Mammary epithelial cell (primary cell): Measurements from ENCODE around the gene AMZ1.

Source experiments
- EZH2 ChIP-seq: IDR thresholded peaks from 2 replicates; pipeline ENCODE4 v1.6.1; 2012; ENCODE audit warnings: low read length, inconsistent platforms, borderline replicate concordance
- TF ChIP-seq, protein P1 (sequence below), 2 donors: IDR thresholded peaks in 1 of 2; conservative IDR thresholded peaks in 1 of 2; 2 replicates each; pipeline ENCODE4 v1.5.1; 2011 to 2012; ENCODE audit warnings: inconsistent platforms in 2 of 2, low read length in 2 of 2, mild to moderate bottlenecking in 2 of 2, control low read depth in 1 of 2, low read depth in 1 of 2; ENCODE audit not compliant: insufficient read depth in 1 of 2; ENCODE audit errors: extremely low read depth in 1 of 2

DNA sequence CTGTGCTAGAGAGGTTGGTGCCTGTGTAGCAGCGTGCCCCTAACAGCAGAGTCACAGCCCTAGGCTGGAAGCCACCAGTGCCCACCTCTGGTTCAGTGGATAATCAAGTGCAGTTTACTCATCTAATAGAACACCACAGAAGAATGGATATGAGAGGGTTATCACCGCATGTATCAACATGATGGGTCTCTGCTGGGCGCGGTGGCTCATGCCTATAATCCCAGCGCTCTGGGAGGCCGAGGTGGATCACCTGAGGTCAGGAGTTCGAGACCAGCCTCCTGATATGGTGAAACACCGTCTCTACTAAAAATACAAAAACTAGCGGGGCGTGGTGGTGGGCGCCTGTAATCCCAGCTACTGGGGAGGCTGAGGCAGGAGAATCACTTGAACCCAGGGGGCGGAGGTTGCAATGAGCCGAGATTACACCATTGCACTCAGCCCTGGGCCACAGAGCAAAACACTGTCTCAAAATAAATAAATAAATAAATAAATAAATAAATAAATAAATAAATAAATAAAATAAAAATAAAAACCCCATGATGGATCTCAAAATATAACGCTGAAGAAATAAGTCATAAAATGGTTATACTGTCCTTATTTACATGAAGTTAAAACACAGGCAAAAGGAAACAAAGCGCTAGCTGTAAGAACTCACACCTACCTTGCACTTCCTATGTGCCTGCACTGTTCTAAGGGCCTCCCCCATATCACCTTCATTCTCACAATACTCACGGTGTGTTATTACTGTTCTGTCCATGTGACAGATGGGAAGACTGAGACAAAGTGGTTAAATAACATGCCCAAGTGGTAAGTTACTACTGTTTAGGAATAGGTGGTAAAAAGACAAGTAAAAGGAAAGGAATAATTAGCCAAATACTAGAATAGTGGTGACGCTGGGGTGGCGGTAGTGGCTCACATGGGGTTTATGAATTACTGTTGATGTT is 70.9 kb downstream of the AMZ1 start:
- TF ChIP-seq, protein P1, sequence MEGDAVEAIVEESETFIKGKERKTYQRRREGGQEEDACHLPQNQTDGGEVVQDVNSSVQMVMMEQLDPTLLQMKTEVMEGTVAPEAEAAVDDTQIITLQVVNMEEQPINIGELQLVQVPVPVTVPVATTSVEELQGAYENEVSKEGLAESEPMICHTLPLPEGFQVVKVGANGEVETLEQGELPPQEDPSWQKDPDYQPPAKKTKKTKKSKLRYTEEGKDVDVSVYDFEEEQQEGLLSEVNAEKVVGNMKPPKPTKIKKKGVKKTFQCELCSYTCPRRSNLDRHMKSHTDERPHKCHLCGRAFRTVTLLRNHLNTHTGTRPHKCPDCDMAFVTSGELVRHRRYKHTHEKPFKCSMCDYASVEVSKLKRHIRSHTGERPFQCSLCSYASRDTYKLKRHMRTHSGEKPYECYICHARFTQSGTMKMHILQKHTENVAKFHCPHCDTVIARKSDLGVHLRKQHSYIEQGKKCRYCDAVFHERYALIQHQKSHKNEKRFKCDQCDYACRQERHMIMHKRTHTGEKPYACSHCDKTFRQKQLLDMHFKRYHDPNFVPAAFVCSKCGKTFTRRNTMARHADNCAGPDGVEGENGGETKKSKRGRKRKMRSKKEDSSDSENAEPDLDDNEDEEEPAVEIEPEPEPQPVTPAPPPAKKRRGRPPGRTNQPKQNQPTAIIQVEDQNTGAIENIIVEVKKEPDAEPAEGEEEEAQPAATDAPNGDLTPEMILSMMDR (conservative IDR thresholded peaks at IDR 0.05 in 1 of 2, IDR thresholded peaks at IDR 0.05 in 1 of 2; ENCODE audit: extremely low read depth in 1 of 2, insufficient read depth in 1 of 2, low read depth in 1 of 2, low read length in 2 of 2): no peak
- TF ChIP-seq EZH2: no peak
